DND-41 (cell line): Measurements from ENCODE around the gene CNDP2.

Experiments used
- EZH2 ChIP-seq: IDR thresholded peaks from 3 replicates; pipeline ENCODE4 v1.6.1; 2012; ENCODE audit warnings: borderline replicate concordance, low read depth, mild to moderate bottlenecking, moderate library complexity, low read length, inconsistent platforms; ENCODE audit not compliant: severe bottlenecking
- TF ChIP-seq, protein P1 (sequence below): IDR thresholded peaks from 2 replicates; pipeline ENCODE4 v1.5.1; 2012; ENCODE audit warnings: borderline replicate concordance, low read length, moderate library complexity, mild to moderate bottlenecking; ENCODE audit not compliant: poor library complexity, severe bottlenecking; ENCODE audit errors: extremely low read depth

DNA sequence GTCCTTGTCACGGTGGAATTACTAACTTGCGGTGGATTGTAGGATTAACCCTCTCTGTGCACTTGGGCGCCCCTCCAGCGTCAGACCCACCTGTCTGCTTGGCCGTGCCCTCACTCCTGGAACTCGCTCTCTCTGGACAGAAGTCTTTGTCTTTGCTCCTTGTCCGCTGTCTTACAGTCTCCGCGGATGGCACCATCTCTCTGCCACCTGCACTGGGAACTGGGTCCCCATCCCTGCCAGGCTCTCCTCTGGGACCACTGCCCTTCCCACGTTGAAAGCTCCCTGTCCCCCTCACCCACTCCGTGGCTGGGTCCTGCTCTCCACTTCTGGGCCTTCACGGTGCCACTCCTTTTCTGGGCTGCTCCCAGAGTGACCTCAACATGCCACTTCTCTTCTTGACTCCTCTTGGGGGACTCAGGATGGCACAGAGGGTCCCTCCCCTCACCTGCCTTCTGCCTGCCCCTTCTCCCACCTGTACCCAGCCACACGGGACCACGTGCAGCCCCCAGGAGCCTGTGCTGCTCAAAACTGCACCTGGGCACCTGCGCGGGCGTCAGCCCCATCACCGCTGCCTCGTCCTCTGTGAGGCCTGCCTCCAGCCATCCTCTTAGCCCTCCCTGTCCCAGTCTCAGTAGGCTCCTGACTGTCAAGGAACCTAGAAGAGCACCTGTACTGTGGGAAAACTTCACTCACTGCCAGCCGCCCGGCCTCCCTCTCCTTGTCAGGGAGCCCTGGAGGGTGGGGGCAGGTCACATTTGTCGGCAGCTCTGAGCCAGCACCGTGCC is 11.1 kb downstream of the CNDP2 start:
- TF ChIP-seq, protein P1, sequence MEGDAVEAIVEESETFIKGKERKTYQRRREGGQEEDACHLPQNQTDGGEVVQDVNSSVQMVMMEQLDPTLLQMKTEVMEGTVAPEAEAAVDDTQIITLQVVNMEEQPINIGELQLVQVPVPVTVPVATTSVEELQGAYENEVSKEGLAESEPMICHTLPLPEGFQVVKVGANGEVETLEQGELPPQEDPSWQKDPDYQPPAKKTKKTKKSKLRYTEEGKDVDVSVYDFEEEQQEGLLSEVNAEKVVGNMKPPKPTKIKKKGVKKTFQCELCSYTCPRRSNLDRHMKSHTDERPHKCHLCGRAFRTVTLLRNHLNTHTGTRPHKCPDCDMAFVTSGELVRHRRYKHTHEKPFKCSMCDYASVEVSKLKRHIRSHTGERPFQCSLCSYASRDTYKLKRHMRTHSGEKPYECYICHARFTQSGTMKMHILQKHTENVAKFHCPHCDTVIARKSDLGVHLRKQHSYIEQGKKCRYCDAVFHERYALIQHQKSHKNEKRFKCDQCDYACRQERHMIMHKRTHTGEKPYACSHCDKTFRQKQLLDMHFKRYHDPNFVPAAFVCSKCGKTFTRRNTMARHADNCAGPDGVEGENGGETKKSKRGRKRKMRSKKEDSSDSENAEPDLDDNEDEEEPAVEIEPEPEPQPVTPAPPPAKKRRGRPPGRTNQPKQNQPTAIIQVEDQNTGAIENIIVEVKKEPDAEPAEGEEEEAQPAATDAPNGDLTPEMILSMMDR, result no peak
- no peak for TF ChIP-seq EZH2
